GM19397 (cell line): Measurements from ENCODE around the gene SLC22A4.

Experiments
- ATAC-seq: cut with Tn5 transposase; IDR thresholded peaks from one replicate; pipeline ENCODE4 v1.9.1; 2021; ENCODE audit warnings: mild to moderate bottlenecking, moderate library complexity; ENCODE audit not compliant: unreplicated experiment

The SLC22A4 gene

DNA sequence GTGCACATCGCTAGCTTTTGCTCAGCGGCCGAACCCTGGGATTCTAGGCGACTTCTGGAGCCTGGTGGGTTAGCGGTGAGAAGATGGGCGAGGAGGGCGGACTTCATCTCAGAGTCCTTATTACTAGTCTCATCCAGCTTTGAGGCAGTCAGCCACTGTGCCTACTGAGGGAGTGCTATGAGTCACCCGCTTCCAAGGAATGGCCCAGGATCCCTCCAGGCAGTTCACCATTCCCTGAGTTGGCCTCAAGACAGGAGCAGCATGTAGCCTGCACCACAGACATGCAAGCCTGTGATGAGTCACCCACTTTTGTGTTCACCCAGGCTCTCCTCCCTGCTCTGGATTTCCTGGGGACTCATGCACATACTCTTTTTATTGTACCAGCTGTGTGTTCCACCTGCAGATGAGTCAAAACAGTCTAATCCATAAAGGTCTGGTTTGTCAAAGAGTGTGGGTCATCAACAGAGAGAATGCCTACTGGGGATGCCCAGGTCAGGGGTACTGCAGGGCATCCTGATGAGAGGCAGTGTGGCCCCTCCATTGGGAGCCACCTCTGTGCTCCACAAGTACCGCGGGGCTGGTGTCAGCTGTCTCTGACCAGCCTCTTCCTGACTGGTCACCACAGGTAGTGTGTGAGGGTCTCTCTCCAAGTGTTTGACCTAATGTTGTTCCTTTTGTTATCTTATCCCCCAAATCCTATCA is 95.5 kb downstream of the SLC22A4 start:
- ATAC-seq, result no peak

DNA sequence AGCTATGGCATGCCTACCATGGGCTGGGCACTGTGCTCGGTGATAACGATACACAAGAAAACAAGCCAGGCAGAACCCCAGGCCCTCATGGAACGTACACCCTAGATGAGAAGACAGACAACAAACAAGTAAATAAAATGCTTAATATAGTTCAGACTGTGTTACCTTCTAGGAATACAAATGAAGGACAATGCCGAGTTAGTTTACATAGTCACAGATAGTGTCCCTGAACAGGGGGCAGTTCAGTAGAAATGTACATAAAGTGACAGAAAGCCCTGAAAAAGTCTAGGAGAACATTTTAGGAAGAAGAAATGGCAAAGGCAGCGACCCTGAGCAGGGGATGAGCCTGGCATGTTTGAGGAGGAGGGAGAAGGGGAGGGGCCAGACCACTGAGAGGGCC is 97.1 kb downstream of the SLC22A4 start:
- ATAC-seq, result no peak

DNA sequence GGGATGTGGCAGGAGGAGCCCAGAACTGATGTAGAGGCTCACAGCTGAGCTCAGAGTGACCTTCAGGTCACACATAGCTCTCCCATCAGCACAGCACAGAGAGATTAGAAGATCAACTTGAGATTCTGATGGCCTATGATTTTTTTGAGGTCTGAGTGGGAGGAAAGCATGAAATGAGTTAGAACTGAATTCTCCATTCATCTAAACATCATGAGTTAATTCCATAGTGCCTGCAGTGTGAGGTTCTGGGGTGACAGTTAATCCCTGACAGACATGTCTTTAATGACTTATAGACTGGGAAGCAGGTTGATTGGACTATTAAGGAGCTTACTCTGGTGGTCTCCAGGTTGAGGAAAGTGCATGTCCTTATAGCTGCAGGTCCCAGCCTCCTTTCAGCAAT is 97.7 kb downstream of the SLC22A4 start:
- no peak for ATAC-seq

DNA sequence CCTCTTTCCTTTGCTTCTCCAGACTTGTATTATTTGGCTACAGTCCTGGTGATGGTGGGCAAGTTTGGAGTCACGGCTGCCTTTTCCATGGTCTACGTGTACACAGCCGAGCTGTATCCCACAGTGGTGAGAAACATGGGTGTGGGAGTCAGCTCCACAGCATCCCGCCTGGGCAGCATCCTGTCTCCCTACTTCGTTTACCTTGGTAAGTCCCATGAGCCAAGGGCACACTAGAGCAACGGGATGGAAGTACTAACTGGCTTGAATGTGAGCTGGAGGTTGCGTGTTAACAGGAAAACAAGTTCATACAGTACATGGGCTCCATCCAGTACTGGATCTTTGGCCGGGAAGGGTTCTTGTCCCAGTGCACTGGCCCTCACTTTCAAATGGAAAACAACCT is 98.2 kb downstream of the SLC22A4 start:
- no peak for ATAC-seq

DNA sequence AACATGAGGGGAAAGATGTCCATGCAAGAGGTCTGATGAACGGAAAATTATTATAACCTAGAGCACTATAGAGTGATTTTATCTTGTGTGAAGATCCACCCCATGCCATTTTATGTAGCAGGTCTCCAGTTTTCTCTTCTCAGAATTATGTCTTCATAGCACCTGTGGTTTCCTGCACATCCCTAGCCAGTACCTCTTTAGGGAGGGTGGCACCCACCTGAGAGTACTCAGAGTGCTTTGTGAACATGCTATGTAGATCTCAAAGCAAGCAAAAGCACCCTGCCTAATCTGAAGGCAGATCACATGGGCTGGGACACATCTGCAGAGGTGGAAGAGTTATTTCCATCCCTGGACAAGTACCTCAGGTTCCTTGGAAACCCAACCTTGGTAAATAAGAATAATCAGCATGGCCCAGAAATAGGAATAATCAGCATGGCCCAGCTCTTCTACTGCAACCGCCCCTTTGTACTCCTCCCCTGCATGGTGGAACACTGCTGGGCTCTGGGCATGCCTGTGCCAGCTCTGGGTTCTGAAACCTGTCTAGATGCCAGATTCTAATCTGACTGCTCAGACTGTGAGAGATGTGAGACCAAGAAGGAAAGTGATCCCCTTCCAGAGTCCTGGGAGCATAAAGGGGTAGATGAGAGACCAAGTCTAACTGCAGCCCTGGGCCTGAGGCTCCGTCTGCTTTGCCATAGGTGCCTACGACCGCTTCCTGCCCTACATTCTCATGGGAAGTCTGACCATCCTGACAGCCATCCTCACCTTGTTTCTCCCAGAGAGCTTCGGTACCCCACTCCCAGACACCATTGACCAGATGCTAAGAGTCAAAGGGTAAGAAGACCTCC is 99.0 kb downstream of the SLC22A4 start:
- ATAC-seq, result no peak
